Tibial nerve (tissue), 4 donors: ENCODE measurements around the gene ZNF221. TPM values are rescaled to one million over a fixed set of nuclear protein-coding genes. Genes with fewer than 3 reads are reported as not detected.

Experiments used
- DNase-seq, 2 donors: peaks; one replicate each; pipeline ENCODE4 v3.0.0-alpha.2; 2019; ENCODE audit warnings: low spot score in 2 of 2
- H3K27ac ChIP-seq, 4 donors: fragments of 200-600 bp; sonication (generic) in 3 of 4; one replicate each; pipeline ENCODE4 v1.5.1; 2017 to 2019; ENCODE audit warnings: mild to moderate bottlenecking in 1 of 4
- H3K27me3 ChIP-seq, 2 donors: fragments of 200-600 bp; sonication (generic) in 1 of 2; one replicate each; pipeline versions ENCODE4 v1.5.1 to v1.6.0; 2017 to 2019
- H3K36me3 ChIP-seq, 3 donors: fragments of 200-600 bp; sonication (generic); one replicate each; pipeline ENCODE4 v1.5.1; 2018 to 2019
- H3K4me1 ChIP-seq, 4 donors: fragments of 200-600 bp; sonication (generic) in 3 of 4; one replicate each; pipeline ENCODE4 v1.5.1; 2017 to 2019
- H3K4me3 ChIP-seq, 4 donors: fragments of 200-600 bp; sonication (generic) in 3 of 4; one replicate each; pipeline ENCODE4 v1.5.1; 2017 to 2019; ENCODE audit warnings: mild to moderate bottlenecking in 1 of 4, moderate library complexity in 1 of 4
- H3K9me3 ChIP-seq, 4 donors: fragments of 200-600 bp; sonication (generic) in 3 of 4; one replicate each; pipeline ENCODE4 v1.5.1; 2017 to 2019
- CTCF ChIP-seq, 5 experiments: fragments of 200-600 bp in 3 of 5; fragments of 450-650 bp in 2 of 5; sonication (generic) in 3 of 5; IDR thresholded peaks; one replicate each; pipeline ENCODE4 v1.5.1; 2016 to 2019; ENCODE audit warnings: antibody characterized with exemption in 5 of 5, mild to moderate bottlenecking in 3 of 5, moderate library complexity in 2 of 5
- EP300 ChIP-seq, 2 donors: sonication (generic); formaldehyde crosslinking; IDR thresholded peaks; one replicate each; pipeline ENCODE4 v1.6.1; 2017; ENCODE audit warnings: antibody characterized with exemption in 2 of 2, mild to moderate bottlenecking in 1 of 2
- POLR2A ChIP-seq, 2 donors: fragments of 450-650 bp; IDR thresholded peaks; one replicate each; pipeline ENCODE4 v1.6.1; 2017; ENCODE audit warnings: antibody characterized with exemption in 2 of 2, mild to moderate bottlenecking in 2 of 2, moderate library complexity in 2 of 2
- WGBS, 2 donors: methylation state at CpG; one replicate each; pipeline ENCODE4 v1.1.5; 2018; 5-methylcytosine and 5-hydroxymethylcytosine counted together
- total RNA-seq, 4 donors: library from RNA; depleted of rRNA; stranded (reverse); fragments of >200 nt; gene quantifications; one replicate each; pipeline ENCODE4 v1.1.0, GENCODE V29; 2016

ZNF221 gene
- total RNA-seq, 4 donors from 2014 or later = 3.6 to 7.3 (median 6.5) TPM

GRCh38 chr19:43928820-43929219 is 22.2 kb upstream of the ZNF221 start:
- Histone ChIP-seq H3K4me3 (no peak overlapping the region), H3K9me3 (peaks cover 0 to 22% (median 0%) of the 10 kb centered on the region in 4 donors), H3K27ac (no peak overlapping the region), H3K4me1 (peaks cover 0 to 10% (median under 1%) of the 10 kb centered on the region in 4 donors), H3K27me3 (no peaks in the 10 kb centered on the region), H3K36me3 (peaks cover 23 to 95% (median 71%) of the 10 kb centered on the region in 3 donors)
- TF ChIP-seq POLR2A (IDR thresholded peaks at IDR 0.05) = no peak
- TF ChIP-seq CTCF (IDR thresholded peaks at IDR 0.05) = no peak
- no peak for TF ChIP-seq EP300 (IDR thresholded peaks at IDR 0.05)
- 97 to 99% methylated on average over 5 of the region's 5 CpGs for WGBS, 2 donors
- no peak for DNase-seq

DNA sequence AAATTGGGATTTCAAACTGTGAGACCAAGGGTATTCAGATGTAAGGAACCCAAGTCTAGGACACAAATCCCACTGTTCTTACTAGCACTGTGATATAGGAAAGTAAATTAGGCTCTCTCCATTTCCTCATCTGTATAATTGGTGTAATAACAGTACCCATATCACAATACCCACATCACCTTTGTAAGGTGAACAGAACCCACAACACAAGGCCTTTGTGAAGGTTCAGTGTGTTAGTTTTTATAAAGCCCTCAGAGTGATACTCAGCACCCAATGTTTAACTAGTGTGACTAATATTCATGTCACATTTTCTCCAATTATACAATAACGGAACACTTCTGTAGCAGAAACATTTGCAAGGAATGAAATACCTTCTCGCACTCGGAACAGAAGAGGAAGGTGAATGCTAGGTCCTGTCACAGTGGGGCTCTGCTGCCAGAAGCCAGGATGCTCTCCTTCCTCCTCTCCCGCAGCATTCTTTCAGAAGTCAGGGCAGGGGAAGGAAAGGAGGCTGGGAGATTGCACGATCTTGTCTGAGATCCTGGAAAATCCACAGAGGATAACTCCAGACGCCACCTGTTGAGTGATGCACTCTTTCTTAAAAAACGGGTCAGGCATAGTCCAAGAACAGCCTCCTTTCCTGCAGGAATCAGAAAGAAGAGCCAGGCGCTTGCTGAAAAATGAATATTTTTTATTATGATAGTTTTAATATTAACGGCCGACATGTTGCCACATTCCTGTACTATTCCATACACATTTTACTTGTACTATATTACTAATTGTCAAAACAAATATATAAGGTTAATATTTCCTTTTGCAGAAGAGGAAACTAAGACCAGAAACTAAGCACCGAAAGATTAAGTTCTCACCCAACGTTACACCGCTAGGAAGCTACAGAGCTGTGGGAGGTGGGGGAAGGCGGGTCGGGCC is 16.7 kb upstream of the ZNF221 start:
- H3K27me3 ChIP-seq = no peaks in the 10 kb centered on the region
- peak overlapping the region; percentile 41 to 69 (median 53) for H3K4me3 ChIP-seq
- H3K36me3 ChIP-seq = peaks cover 7 to 40% (median 27%) of the 10 kb centered on the region in 3 donors
- peaks cover 0 to 23% (median 10%) of the 10 kb centered on the region in 4 donors for H3K4me1 ChIP-seq
- no peak for DNase-seq
- peak overlapping the region; percentile 43 to 90 (median 80) for H3K27ac ChIP-seq
- no peak for TF ChIP-seq EP300 (IDR thresholded peaks at IDR 0.05)
- TF ChIP-seq POLR2A (IDR thresholded peaks at IDR 0.05) = no peak
- no peak for TF ChIP-seq CTCF (IDR thresholded peaks at IDR 0.05)
- H3K9me3 ChIP-seq = no peaks in the 10 kb centered on the region
- WGBS, 2 donors = 7% methylated on average over 15 of the region's 15 CpGs

- H3K9me3 ChIP-seq = no peaks in the 10 kb centered on the region
- DNase-seq = peak; percentile 69 to 90
- no peaks in the 10 kb centered on the region for H3K27me3 ChIP-seq
- TF ChIP-seq POLR2A (IDR thresholded peaks at IDR 0.05) (no peak), EP300 (IDR thresholded peaks at IDR 0.05) (peak; percentile 22 to 75)
- peaks cover 0 to 32% (median 19%) of the 10 kb centered on the region in 3 donors for H3K36me3 ChIP-seq
- peak within 1 kb of the TSS; percentile 41 to 69 (median 53) for H3K4me3 ChIP-seq
- H3K27ac ChIP-seq = peak within 1 kb of the TSS; percentile 43 to 90 (median 80)
- WGBS, 2 donors = 1% methylated on average over 32 to 41 of the region's 42 CpGs
- peaks cover 0 to 23% (median 10%) of the 10 kb centered on the region in 4 donors for H3K4me1 ChIP-seq
Measured at GRCh38 chr19:43934985-43935708, 15.9 kb upstream of the ZNF221 start, which contains the start of gene ZNF45. Gene ZNF45 (minus strand): TSS chr19:43935282. CDS start chr19:43922185, 13,097 bp downstream.

DNA sequence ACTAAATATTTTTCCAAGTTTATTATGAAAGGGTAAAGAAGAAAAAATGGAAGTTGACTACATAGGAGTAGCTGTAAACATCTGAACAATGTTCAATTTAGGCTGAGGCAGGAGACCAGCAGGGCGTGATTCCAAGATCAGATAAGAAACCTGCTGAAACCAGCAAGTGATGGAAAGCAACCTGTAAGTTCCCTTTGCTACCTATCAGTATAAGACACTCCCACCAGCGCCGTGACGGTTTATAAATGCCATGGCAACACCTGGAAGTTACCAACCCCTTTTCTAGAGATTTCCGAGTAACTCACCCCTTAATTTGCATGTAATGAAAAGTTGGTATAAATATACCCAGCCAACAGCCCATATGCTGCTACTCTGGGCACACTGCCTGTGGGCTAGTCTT is 14.8 kb upstream of the ZNF221 start:
- H3K27ac ChIP-seq = no peak overlapping the region
- H3K4me1 ChIP-seq = peaks cover 0 to 23% (median 10%) of the 10 kb centered on the region in 4 donors
- DNase-seq = no peak
- 83 to 88% methylated on average over 5 of the region's 5 CpGs for WGBS, 2 donors
- H3K27me3 ChIP-seq = no peaks in the 10 kb centered on the region
- peaks cover 0 to 21% (median 15%) of the 10 kb centered on the region in 3 donors for H3K36me3 ChIP-seq
- TF ChIP-seq EP300 (IDR thresholded peaks at IDR 0.05) (no peak), POLR2A (IDR thresholded peaks at IDR 0.05) (no peak), CTCF (IDR thresholded peaks at IDR 0.05) (no peak)
- H3K9me3 ChIP-seq = no peaks in the 10 kb centered on the region
- no peak overlapping the region for H3K4me3 ChIP-seq

GRCh38 chr19:43939557-43940260 is 11.3 kb upstream of the ZNF221 start:
- Histone ChIP-seq H3K9me3 (no peaks in the 10 kb centered on the region), H3K4me3 (no peak overlapping the region), H3K4me1 (peaks cover 0 to 5% (median 2%) of the 10 kb centered on the region in 4 donors), H3K27me3 (no peaks in the 10 kb centered on the region), H3K36me3 (no peaks in the 10 kb centered on the region), H3K27ac (no peak overlapping the region)
- TF ChIP-seq CTCF (IDR thresholded peaks at IDR 0.05) = no peak
- TF ChIP-seq POLR2A (IDR thresholded peaks at IDR 0.05) = no peak
- no peak for TF ChIP-seq EP300 (IDR thresholded peaks at IDR 0.05)
- DNase-seq = no peak
- 75 to 77% methylated on average over 3 of the region's 3 CpGs for WGBS, 2 donors
